Inflammatory macrophage (primary cell): ENCODE results near the gene GREB1.

Experiments used
- DNase-seq, 2 donors: peaks; one replicate each; pipeline ENCODE4 v3.0.0-alpha.2; 2020 to 2022

The GREB1 gene

GRCh38 chr2:11685906-11686470, 152.1 kb downstream of the GREB1 start:
- DNase-seq: no peak

DNA sequence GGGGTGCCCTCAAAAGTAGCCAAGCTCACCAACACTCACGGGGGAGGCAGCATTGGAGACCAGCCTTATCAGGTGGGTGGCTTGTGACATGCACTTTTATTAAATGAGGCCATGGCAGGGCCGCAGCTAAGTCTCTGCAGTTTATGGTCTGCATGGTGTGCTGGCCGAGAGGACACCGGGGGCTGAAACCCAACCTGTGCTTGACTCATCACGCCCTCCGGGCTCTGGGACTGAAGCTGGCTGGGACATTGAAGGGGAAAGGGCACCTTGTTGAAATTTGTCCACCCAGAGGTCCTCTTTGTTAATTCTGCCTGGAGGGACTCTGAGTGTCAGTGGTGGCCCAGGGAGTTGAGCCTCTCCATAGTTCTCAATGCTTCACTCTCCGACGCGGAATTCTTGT, 153.9 kb downstream of the GREB1 start:
- DNase-seq: no peak

DNA sequence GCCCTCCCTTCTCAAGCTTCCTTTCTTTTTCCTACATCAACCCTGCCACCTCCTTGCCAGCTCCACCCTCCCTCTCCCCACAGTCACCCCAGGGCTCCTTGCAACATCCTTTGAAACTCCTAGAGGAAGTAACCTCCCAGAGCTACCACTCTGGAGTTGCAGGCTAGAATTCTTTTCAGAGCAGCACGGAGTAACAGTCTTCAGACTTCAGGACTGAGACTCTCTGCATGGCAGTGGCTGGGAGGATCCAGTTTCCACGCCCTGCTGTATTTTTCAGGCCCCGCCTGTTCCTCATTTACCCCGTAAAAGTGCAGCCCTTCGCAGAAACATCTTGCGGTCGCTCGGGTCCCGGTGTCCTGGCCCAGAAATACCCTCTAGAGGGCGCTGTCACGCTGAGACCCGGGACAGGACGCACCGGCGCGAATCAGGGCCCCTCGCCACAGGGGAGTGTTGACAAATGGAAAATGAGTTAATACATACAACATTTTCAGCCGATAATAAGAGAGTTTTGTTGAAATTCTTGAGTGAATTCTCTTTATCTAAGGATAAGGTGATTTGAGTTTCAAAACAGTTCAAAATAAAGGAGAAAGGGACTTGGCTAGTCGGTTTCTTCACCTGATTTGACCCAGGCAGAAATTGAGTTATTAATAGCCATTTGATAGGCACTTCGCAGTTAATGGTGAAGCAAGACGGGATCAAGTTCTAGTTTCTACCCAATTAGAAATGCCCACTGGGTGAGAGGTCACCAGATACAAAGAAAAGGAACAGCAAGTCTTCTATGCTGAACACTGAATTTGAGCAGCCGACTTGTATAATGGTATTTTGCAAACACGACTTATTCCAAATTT, 154.6 kb downstream of the GREB1 start:
- DNase-seq: peak; percentile 91 to 96

DNA sequence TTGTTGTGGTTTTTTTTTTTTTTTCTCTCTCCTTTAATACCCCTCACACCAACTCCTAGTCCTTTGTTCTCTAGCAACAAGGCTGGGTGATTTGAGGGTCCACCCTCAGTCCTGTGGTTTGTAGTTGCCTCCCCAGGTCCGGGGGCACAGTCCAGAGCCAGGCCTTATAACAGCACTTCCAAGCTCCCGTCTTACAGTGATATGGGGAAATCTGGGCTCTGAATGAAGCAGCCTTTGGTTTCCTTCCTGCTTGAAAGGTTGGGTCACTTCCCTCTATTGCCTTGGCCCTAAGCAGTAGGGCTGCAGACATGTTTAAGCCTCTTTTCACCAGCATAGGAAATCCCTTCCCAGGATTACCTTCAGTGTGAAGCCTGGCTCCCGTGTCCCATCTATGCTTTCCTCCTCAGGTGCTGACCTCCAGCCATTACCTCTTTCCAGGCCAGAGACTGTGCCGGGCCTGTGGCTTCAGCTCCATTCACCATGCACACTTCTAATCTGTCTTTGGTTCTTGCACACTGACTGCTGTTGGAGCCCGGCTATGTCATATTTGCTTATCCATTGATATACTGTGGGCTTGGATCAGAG, 157.3 kb downstream of the GREB1 start:
- peak; percentile 83 to 84 for DNase-seq
